H7 (cell line): ENCODE results near the gene HS1BP3. TPM values are rescaled to one million over a fixed set of nuclear protein-coding genes. Genes with fewer than 3 reads are reported as not detected.

ENCODE experiments used
- DNase-seq: peaks from one replicate; pipeline ENCODE4 v3.0.0; 2012
- H3K27me3 ChIP-seq: 2 replicates; pipeline ENCODE4 v1.6.0; 2011; ENCODE audit warnings: mild to moderate bottlenecking, low read length; ENCODE audit not compliant: control insufficient read depth, insufficient read depth
- H3K36me3 ChIP-seq: replicated peaks from 2 replicates; pipeline ENCODE4 v1.5.1; 2011; ENCODE audit warnings: low read length; ENCODE audit not compliant: control insufficient read depth, insufficient read depth
- H3K4me3 ChIP-seq: 2 replicates; pipeline ENCODE4 v1.5.1; 2011; ENCODE audit warnings: low read depth, mild to moderate bottlenecking, control low read depth, low read length, moderate library complexity; ENCODE audit not compliant: insufficient read depth
- total RNA-seq: library from RNA; depleted of rRNA; stranded (reverse); fragments of >200 nt; shearing (Covaris generic); gene quantifications from 2 replicates; pipeline ENCODE4 v1.2.3, GENCODE V29; 2014

The HS1BP3 gene
- total RNA-seq, 1 experiment from 2014 or later: 30.2 TPM

GRCh38 chr2:20637147-20637546 is 13.8 kb downstream of the HS1BP3 start:
- DNase-seq: no peak
- no peaks in the 10 kb centered on the region; the same call in 1 of the 2 replicates for H3K36me3 ChIP-seq
- no peaks in the 10 kb centered on the region for H3K27me3 ChIP-seq
- no peak overlapping the region for H3K4me3 ChIP-seq

DNA sequence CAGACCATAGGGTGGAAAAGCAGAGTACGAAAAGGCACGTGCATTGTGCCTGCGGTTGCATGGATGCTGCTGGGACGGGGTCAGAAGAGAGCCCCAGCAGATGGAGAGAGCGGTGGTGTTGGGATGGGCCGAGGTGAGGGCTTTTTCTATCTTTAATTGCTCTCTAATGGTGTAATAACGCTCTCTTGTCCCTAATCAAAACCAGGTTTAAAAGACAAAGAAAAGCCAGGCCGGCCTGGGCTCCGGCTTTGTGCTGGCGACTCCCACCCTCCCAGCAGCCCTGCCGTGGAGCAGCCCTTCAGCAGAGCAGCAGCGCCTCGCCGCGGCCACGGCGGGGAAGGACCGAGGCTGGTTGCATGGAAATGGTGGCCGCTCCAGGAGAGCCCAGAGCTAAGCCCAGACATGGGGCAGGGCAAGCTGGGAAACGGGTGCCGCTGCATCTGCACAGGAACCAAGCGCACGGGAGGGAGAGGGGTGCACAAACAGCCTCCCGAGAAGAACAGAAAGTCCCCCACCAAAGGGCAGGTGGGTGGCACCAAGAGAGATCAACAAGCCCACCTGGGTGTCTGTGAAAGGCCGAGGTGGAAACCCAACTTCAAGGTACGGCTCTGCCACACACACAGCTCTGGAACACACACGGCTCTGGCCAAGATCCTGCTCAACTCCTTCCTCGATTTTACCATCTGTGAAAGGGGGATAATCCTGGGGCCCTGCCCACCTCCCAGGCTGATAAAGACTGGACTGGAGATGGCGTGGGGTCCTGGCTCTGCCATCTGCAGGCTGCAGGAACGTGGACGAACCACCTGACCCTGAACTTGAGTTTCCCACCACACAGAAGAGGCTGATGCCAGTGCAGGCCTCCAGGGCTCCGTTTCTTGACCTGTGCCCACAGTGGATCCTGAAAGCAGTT is 15.0 kb downstream of the HS1BP3 start:
- Histone ChIP-seq H3K27me3 (no peaks in the 10 kb centered on the region), H3K36me3 (no peaks in the 10 kb centered on the region; the same call in 1 of the 2 replicates), H3K4me3 (no peak overlapping the region)
- peak; percentile 98 for DNase-seq

DNA sequence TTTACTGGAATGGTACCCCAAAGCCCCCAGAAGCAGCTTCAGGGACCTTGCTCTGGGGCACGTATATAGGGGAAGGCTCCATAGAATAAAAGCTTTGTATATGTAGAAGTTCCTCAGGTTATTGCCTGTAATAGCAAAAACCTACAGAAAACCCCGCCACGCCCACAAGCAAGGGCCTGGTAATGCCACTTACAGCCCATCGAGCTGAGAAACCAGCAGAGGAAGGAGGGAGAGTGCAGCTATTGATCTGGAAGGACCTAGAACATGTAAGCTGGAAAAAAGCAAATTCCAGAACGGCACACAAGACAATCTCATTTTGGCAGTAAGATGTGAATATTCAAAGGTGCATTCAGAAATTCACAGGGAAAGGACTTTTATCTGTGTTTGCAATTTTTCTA is 15.8 kb downstream of the HS1BP3 start:
- no peak for DNase-seq
- Histone ChIP-seq H3K27me3 (no peaks in the 10 kb centered on the region), H3K36me3 (no peaks in the 10 kb centered on the region; the same call in 1 of the 2 replicates), H3K4me3 (no peak overlapping the region)

- H3K27me3 ChIP-seq: no peaks in the 10 kb centered on the region
- H3K4me3 ChIP-seq: no peak overlapping the region
- DNase-seq: no peak
- H3K36me3 ChIP-seq: no peaks in the 10 kb centered on the region
These were observed 16.3 kb downstream of the HS1BP3 start for GRCh38 chr2:20634507-20635112.

- no peak overlapping the region for H3K4me3 ChIP-seq
- DNase-seq: no peak
These were observed 16.9 kb downstream of the HS1BP3 start for GRCh38 chr2:20633794-20634506.

DNA sequence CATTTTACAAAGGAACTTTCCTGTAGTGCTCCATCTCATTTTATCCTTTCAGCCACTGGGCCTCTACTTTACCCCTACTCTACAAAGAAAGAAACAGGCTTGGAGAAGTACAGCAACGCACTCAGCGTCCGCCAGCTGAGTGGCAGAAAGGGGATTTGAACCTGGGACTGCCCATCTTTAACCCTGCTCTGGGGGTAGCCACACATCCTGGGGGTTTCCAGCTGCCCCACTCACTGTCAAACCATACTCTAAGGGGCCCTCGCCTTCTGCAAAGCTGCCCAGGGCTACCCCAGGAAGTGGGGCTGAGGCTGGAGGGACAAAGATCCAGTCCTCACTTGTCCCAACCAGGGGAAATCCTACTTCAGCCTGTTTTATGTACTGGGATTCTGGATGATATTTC is 17.9 kb downstream of the HS1BP3 start:
- Histone ChIP-seq H3K4me3 (no peak overlapping the region), H3K27me3 (no peaks in the 10 kb centered on the region), H3K36me3 (no peaks in the 10 kb centered on the region)
- no peak for DNase-seq

More at GRCh38 chr2:20633794-20634506, 16.9 kb downstream of the HS1BP3 start:
- H3K27me3 ChIP-seq: no peaks in the 10 kb centered on the region
- H3K36me3 ChIP-seq: no peaks in the 10 kb centered on the region

DNA sequence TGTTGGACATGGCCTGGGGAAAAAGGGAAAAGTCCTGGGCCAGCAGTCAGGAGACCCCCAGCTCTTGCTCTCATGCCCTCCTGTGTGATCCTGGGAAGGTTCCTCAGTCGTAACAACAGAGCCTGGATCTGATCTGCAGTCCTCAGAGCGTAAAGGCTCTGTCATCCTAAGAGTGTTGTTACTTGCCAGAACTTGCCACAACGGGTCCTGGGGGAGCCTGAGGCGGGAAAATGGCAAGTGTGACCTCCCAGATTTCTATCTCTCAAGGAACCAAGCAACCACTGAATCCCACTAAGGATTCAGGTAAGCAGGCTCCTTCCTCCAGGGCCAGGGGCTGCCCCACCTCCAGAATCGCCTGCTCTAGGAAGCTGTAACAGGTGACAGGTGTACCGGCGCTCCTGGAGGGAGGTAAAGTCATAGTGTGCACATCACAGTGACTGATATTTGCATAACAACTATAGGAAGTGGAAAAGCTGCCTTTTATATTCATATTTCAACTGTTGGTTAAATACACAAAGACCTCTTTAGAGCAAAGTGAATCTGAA is 18.4 kb downstream of the HS1BP3 start:
- no peak overlapping the region for H3K4me3 ChIP-seq
- H3K27me3 ChIP-seq: no peaks in the 10 kb centered on the region
- DNase-seq: no peak
- H3K36me3 ChIP-seq: no peaks in the 10 kb centered on the region

GRCh38 chr2:20631617-20632307 is 19.1 kb downstream of the HS1BP3 start:
- Histone ChIP-seq H3K27me3 (no peaks in the 10 kb centered on the region), H3K4me3 (no peak overlapping the region), H3K36me3 (no peaks in the 10 kb centered on the region)
- no peak for DNase-seq

- no peak overlapping the region for H3K4me3 ChIP-seq
- no peak for DNase-seq
- H3K36me3 ChIP-seq: no peaks in the 10 kb centered on the region
- no peaks in the 10 kb centered on the region for H3K27me3 ChIP-seq
These were observed 19.9 kb downstream of the HS1BP3 start for GRCh38 chr2:20630967-20631366.

DNA sequence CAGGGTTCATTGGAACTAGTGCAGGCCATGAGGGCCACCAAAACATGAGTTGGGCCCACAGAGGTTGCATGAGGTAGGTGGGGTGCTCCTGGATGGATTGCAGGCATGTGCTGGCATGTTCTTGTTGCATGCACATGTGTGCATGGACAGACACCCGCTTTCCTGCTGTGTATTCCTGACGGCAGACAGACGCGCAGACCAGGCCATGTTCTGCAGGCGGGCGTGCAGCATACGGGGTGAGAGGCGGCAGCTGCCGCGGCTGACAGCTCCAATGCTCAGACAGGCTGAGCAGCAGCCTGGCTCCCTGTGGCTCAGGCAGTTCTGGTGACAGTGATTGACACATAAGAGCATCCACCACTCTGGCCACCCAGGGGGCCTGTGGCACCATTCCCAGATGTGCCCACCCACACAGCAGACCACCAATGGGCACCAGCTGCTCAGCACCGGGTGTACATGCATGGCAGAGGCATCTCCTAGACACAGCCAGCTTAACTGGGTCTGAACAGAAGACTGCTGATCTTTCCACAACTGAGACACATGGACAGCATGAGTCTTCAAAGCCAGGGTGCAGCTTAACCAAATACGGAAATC is 21.2 kb downstream of the HS1BP3 start:
- Histone ChIP-seq H3K36me3 (no peaks in the 10 kb centered on the region), H3K4me3 (no peak overlapping the region), H3K27me3 (no peaks in the 10 kb centered on the region)
- DNase-seq: no peak

DNA sequence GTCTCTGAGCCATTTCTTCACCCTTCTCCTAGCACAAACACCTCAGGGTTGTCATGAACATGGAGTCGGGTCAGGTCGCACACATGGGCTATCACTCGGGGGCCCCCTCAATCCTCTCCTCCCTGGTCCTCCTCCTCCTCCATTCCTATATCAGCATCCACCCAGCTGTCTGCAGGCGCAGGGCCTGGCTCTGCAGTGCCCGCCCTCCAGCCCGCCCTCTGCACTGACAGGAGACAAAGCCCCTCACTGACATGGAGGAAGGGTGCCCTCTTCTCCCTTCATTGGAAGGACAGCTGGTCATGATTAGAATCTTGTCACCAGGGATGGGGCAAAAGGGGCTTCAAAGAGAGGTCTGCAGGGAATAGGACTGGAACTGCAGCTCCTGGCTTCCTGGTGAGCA is 21.7 kb downstream of the HS1BP3 start:
- H3K27me3 ChIP-seq: no peaks in the 10 kb centered on the region
- DNase-seq: no peak
- H3K36me3 ChIP-seq: no peaks in the 10 kb centered on the region
- no peak overlapping the region for H3K4me3 ChIP-seq

GRCh38 chr2:20627712-20628380 is 23.1 kb downstream of the HS1BP3 start:
- no peak for DNase-seq
- H3K27me3 ChIP-seq: no peaks in the 10 kb centered on the region
- H3K4me3 ChIP-seq: no peak overlapping the region
- H3K36me3 ChIP-seq: no peaks in the 10 kb centered on the region

DNA sequence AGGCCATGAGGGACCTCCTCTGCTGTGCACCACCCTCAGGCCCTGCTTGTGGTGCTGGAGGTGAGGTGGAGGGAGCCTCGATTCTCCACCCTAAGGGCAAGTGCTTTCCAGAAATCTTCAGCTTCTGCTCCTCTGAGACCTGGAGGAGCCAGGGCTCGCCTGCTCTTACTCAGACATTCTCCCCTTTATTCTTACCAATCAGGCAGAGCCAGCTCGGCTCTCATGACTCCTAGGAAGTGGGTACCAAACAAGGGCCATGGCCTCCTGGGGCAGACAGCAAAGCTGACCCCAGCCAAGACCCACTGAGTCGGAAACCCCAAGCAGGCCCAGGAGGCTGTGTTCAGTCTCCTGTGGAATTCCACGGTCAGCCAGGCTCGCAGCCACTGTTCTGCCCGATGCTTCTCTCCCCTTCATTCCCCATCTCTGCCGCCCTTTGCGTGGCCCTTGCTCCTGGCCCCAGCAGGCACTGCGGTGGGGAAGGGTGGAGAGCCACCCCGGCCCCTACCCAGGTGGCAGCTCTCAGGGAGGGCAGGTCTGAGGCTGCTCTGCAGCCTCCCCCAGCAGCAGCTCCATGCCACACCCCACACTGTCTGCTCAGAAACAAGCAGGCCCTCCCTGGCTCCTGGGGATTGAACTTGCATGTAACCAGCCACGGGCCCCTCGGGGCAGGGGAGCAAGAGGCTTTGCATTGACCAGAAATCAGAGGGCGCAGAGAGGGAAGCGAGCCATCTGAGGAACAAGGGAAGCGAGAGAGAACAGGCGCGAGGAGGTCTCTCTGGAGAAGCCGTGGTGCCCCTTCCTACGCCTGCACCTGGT is 24.0 kb downstream of the HS1BP3 start:
- H3K36me3 ChIP-seq: no peaks in the 10 kb centered on the region
- DNase-seq: no peak
- no peak overlapping the region for H3K4me3 ChIP-seq
- no peaks in the 10 kb centered on the region for H3K27me3 ChIP-seq
